SK-N-MC (cell line): Measurements from ENCODE around the gene MTMR2.

Experiments
- EZH2 ChIP-seq: fragments of 200-600 bp; sonication (generic); IDR thresholded peaks from one replicate; pipeline ENCODE4 v1.6.1; 2017; ENCODE audit warnings: antibody characterized with exemption
- FOXP2 ChIP-seq: optimal IDR thresholded peaks from 2 replicates; pipeline ENCODE3; 2011; ENCODE audit warnings: mild to moderate bottlenecking, moderate library complexity; ENCODE audit not compliant: insufficient read depth; ENCODE audit errors: extremely low read length, control extremely low read depth
- POLR2AphosphoS5 ChIP-seq: IDR thresholded peaks from 2 replicates; pipeline ENCODE4 v1.6.1; 2012; ENCODE audit warnings: mild to moderate bottlenecking, low read depth, low read length, borderline replicate concordance

GRCh38 chr11:95888439-95888838, 35.5 kb downstream of the MTMR2 start:
- TF ChIP-seq EZH2: no peak
- no peak for TF ChIP-seq POLR2AphosphoS5
- TF ChIP-seq FOXP2: no peak
